ENCODE results near the gene KRTAP2-2.
"Not testable (repeated sequence)": the region's sequence is repeated elsewhere in the genome, so short reads cannot be mapped to it uniquely, and the experiment has no call there.

KRTAP2-2 gene

GRCh38 chr17:41064301-41064700, 9.3 kb upstream of the KRTAP2-2 start:
- DNase-seq = no peak

DNA sequence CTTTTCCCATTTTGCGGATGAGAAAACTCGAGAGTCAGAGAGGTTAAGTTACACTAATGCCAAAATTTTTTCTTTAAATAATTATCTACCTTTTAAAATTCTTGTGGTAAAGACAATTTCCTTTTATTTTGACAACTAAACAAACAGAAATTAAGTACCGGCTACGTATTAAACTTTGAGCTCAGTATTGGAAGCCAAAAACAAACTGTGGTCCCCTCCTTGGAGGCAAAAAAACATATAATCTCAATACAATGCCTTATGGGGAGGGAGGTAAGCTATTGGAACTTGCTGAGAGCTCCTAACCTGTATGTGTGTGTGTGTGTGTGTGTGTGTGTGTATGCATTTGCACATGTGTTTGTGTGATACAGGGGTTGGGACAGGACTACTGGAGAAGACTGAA, 8.4 kb upstream of the KRTAP2-2 start:
- DNase-seq = no peak

- DNase-seq = no peak
These were observed 6.9 kb upstream of the KRTAP2-2 start for GRCh38 chr17:41061964-41062363.

- DNase-seq = no peak
These were observed 5.1 kb upstream of the KRTAP2-2 start, which contains the start of gene KRTAP2-3 for GRCh38 chr17:41060052-41060604. TSS of gene KRTAP2-3 (minus strand) at chr17:41060114. CDS start at chr17:41060050, 64 bp downstream.

GRCh38 chr17:41059276-41060051, 4.4 kb upstream of the KRTAP2-2 start:
- not testable (repeated sequence) for DNase-seq

- no peak for DNase-seq
These were observed 3.7 kb upstream of the KRTAP2-2 start for GRCh38 chr17:41058741-41059140.

GRCh38 chr17:41057547-41057946, 2.5 kb upstream of the KRTAP2-2 start:
- no peak for DNase-seq

DNA sequence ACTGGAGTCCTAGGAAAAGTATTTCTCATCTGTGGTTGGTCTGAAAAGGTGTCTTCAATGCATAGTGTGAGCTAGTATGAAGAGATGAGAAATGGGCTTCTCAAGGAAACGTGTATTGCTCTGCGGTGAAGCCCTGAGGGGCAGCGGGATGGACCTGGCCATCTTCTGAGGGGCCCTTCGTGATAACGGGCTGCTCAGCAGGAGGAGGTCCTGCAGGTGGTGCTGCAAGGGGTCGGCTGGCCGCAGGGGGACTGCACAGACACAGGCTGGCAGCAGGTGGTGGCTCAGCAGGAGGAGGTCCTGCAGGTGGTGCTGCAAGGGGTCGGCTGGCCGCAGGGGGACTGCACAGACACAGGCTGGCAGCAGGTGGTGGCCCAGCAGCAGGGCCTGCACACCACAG, 474 bp downstream of the KRTAP2-2 start:
- not testable (repeated sequence) for DNase-seq

- DNase-seq = no peak
These were observed 1.0 kb downstream of the KRTAP2-2 start for GRCh38 chr17:41054025-41054424.

- no peak for DNase-seq
These were observed 2.5 kb downstream of the KRTAP2-2 start for GRCh38 chr17:41052566-41052965.

DNA sequence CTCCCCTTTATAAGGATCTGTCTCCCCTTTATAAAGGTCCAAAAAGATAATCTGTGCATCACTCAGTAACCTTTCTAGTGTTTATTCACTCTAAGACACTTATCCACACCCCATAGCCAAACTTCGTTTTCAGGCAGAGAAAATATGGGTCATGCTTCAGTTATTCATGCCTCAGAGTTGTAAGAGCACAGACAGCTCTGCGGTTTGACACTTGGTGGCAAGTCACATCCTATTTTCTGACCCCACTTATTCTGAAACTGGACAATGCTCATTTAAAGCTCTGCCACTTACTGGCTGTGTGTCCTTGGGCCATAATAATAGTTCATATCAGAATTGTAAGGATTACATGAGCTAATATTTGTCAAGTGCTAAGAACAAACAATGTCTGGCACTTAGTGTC, 5.9 kb downstream of the KRTAP2-2 start:
- no peak for DNase-seq

DNA sequence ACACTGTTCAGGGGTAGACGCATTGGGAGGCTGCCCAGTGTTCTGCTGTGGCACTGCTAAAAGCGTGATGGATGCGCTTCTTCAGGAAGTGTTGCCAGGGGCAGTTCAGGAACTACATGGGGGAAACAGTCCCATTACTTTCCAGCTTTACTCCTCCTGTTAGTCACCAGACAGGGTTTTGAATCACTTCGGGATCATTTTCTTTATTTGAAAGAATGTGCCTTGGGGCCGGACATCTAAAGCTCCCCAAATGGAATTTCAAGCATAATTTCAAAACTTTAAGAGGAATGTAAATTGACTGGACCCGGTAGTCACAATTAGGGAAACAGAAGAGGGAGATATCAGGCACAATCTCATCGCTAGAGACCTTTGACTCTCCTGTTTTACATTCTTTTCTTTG, 6.6 kb downstream of the KRTAP2-2 start:
- no peak for DNase-seq

GRCh38 chr17:41046735-41047465, 8.1 kb downstream of the KRTAP2-2 start, which contains the start of gene KRTAP2-1:
TSS of gene KRTAP2-1 (minus strand) at chr17:41047316. CDS start at chr17:41047267, 49 bp downstream.
- not testable (repeated sequence) for DNase-seq

GRCh38 chr17:41042953-41043352, 12.1 kb downstream of the KRTAP2-2 start:
- DNase-seq = no peak

DNA sequence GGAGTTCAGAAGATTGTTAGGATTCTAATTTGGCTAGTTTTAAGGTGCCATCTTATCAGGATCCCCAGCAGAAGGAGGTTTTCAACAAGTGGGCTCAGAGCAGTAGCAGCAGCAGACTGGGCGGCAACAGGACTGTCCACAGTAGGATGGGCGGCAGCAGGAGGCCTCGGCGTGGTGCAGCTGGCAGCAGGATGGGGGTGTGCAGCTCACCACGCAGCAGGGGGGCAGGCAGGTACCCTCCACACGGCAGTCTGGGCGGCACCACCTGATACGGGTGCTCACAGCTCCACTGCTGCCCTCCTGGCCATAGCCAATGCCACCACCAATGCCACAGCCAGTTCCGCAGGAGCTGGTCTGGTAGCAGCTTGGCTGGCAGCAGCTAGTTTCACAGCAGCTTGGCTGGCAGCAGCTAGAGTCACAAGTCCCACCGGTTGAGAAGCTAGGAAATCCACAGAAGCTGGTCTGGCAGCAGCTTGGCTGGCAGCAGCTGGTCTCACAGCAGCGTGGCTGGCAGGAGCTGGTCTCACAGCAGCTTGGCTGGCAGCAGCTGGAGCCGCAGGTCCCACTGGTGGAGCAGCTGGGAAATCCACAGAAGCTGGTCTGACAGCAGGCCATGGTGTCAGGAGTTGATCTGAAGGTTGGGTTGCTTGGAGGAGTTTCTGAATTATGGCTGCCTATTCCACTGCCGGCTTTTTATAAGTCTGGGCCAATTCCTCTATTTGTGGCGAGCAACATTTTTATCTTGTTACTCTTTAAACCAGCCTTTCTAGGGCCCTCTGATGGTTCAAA, 14.1 kb downstream of the KRTAP2-2 start, which contains the start of gene KRTAP1-1:
Gene KRTAP1-1 (minus strand): TSS at position 668 of the 789 bp plus-strand sequence. CDS start 53 bp downstream, at position 615.
- DNase-seq = not testable (repeated sequence)

DNA sequence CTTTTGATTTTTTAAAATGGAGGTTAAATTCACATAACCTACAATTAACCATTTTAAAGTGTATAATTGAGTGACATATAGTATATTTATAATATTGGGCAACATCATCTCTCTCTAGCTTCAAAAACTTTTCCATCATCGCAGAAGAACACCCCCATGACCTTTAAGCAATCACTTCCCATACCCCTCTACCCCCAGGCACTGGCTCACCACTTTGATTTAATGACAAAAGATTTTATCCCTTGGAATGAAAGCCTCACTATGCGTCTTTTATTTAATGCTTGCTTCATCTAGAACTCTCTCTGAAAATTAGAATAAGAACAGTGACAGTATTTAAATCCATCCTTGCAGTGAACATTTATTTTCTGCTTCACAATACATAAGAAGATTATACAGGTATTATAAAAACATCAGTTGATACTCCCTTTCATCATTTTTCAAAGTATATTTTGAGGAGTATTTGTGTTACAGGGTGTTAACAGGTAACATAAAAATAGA, 17.1 kb downstream of the KRTAP2-2 start:
- no peak for DNase-seq

- not testable (repeated sequence) for DNase-seq
These were observed 20.6 kb downstream of the KRTAP2-2 start, which contains the start of gene KRTAP1-3 for GRCh38 chr17:41034346-41034935. TSS of gene KRTAP1-3 (minus strand) at chr17:41034874. CDS start at chr17:41034821, 53 bp downstream.

DNA sequence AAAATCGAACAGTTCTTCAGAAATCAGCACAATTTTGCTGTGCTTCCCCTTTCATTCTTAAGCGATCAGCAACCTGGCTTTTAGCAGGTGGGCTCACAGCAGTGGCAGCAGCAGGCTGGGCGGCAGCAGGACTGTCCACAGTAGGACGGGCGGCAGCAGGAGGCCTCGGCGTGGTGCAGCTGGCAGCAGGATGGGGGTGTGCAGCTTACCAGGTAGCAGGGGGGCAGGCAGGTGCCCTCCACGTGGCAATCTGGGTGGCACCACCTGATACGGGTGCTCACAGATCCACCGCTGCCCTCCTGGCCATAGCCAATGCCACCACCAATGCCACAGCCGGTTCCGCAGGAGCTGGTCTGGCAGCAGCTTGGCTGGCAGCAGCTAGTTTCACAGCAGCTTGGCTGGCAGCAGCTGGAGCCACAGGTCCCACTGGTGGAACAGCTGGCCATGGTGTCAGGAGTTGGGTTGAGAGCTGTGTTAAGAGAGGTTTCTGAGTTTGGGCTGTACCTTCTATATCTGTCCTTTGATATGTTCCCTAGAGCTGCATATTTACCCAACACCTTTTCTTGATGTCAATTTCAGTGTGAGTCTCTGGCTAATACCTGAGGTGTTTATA, 25.3 kb downstream of the KRTAP2-2 start, which contains the start of gene KRTAP1-4:
Gene KRTAP1-4 (minus strand): TSS at position 563 of the 613 bp plus-strand sequence. CDS start 117 bp downstream, at position 446.
- no peak for DNase-seq

DNA sequence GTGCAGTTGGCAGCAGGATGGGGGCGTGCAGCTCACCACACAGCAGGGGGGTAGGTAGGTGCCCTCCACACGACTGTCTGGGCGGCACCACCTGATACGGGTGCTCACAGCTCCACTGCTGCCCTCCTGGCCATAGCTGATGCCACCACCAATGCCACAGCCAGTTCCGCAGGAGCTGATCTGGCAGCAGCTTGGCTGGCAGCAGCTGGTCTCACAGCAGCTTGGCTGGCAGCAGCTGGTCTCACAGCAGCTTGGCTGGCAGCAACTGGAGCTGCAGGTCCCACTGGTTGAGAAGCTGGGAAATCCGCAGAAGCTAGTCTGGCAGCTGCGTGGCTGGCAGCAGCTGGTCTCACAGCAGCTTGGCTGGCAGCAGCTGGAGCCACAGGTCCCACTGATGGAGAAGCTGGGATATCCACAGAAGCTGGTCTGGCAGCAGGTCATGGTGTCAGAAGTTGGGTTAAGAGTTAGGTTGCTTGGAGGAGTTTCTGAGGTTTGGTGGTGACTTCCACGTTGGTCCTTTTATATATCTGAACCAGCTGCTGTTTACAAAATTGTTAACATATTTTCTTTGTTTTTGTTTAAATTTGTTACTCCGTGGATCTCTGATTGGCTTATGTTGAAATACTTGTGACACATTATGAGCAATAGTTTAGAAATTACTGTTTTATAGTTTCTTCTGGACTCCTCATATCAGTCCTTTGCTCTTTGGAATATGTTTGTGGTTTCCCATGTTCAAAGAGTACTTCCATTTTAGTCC, 28.1 kb downstream of the KRTAP2-2 start, which contains the start of gene KRTAP1-5:
Gene KRTAP1-5 (minus strand): TSS at position 494 of the 757 bp plus-strand sequence. CDS start 53 bp downstream, at position 441.
- DNase-seq = no peak

DNA sequence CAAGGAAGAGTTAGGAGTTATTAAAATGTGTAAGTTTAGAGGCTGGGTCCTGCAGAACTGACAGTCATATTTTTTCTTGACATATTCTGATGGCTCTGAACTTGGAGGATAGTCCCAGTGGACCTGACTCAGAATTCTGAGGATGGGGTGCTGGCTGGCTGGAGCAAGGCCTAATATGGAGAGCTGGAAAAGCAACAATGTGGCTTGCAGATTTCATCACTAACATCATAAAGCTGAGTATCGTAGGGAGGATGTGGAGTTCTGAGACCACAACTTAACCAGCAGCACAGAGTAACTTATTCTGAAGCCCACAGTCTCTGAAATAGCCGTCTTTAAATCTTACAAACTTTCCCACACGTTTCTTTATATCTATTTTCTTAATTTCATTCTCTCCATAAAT, 30.3 kb downstream of the KRTAP2-2 start:
- no peak for DNase-seq
